Testis (tissue), 3 donors: ENCODE measurements around the gene NPFFR2. TPM values are rescaled to one million over a fixed set of nuclear protein-coding genes. Genes with fewer than 3 reads are reported as not detected.

ENCODE experiments used
- DNase-seq: peaks from one replicate; pipeline ENCODE4 v3.0.0-alpha.2; 2019
- H3K27ac ChIP-seq, 2 donors: fragments of 200-600 bp; sonication (generic); one replicate each; pipeline ENCODE4 v1.5.1; 2019
- H3K27me3 ChIP-seq: fragments of 200-600 bp; sonication (generic); one replicate; pipeline ENCODE4 v1.5.1; 2019
- H3K36me3 ChIP-seq: fragments of 200-600 bp; sonication (generic); one replicate; pipeline ENCODE4 v1.5.1; 2017; ENCODE audit warnings: low read depth; ENCODE audit errors: missing control alignments
- H3K4me1 ChIP-seq: fragments of 200-600 bp; sonication (generic); one replicate; pipeline ENCODE4 v1.5.1; 2019
- H3K4me3 ChIP-seq, 2 donors: fragments of 200-600 bp; sonication (generic); one replicate each; pipeline ENCODE4 v1.5.1; 2017 to 2019
- H3K9me3 ChIP-seq: fragments of 200-600 bp; sonication (generic); one replicate; pipeline ENCODE4 v1.5.1; 2017
- CTCF ChIP-seq, 3 experiments: fragments of 450-650 bp in 2 of 3; fragments of 200-600 bp in 1 of 3; sonication (generic) in 1 of 3; IDR thresholded peaks; one replicate each; pipeline ENCODE4 v1.5.1; 2016 to 2019; ENCODE audit warnings: antibody characterized with exemption in 3 of 3, mild to moderate bottlenecking in 2 of 3, moderate library complexity in 1 of 3
- POLR2A ChIP-seq: fragments of 450-650 bp; IDR thresholded peaks from one replicate; pipeline ENCODE4 v1.6.1; 2017; ENCODE audit warnings: antibody characterized with exemption, mild to moderate bottlenecking, moderate library complexity
- WGBS, 2 donors: methylation state at CpG; one replicate each; pipeline ENCODE4 v1.1.5; 2018; 5-methylcytosine and 5-hydroxymethylcytosine counted together
- intact Hi-C: fragments of 100-400 bp; cut with DNase I; formaldehyde crosslinking; loops from one replicate; pipeline ENCODE4 v1.15.1; 2023; ENCODE audit warnings: low total_unique reads
- polyA plus RNA-seq: library from polyadenylated mRNA; stranded (reverse); fragments of 350-450 nt; fragmentation: Illumina TruSeq; extraction: RNeasy Lipid Tissue Mini Kit (QIAGEN cat#74804); gene quantifications from one replicate; pipeline ENCODE4 v1.2.3, GENCODE V29; 2014; ENCODE audit warnings: low read depth, low replicate concordance; ENCODE audit not compliant: insufficient read depth
- total RNA-seq, 2 donors: library from RNA; depleted of rRNA; stranded (reverse); fragments of >200 nt; gene quantifications; one replicate each; pipeline ENCODE4 v1.2.3, GENCODE V29; 2016

Gene NPFFR2
- total and polyA plus RNA-seq, 3 donors from 2014 or later: 0.94 to 1.9 (median 1.2) TPM

GRCh38 chr4:72109364-72109763, 77.6 kb downstream of the NPFFR2 start:
- H3K36me3 ChIP-seq: no peaks in the 10 kb centered on the region
- DNase-seq: no peak
- no peak for TF ChIP-seq CTCF (IDR thresholded peaks at IDR 0.05)
- no peaks in the 10 kb centered on the region for H3K4me1 ChIP-seq
- WGBS, 2 donors: 96 to 97% methylated on average over 2 of the region's 2 CpGs
- H3K27ac ChIP-seq: no peak overlapping the region
- no peaks in the 10 kb centered on the region for H3K27me3 ChIP-seq
- H3K9me3 ChIP-seq: no peaks in the 10 kb centered on the region
- H3K4me3 ChIP-seq: no peak overlapping the region
- intact Hi-C loops: no loop called here

- no peak for DNase-seq
- Histone ChIP-seq H3K27me3 (no peaks in the 10 kb centered on the region), H3K9me3 (no peaks in the 10 kb centered on the region), H3K4me1 (no peaks in the 10 kb centered on the region), H3K27ac (no peak overlapping the region), H3K36me3 (no peaks in the 10 kb centered on the region), H3K4me3 (no peak overlapping the region)
- WGBS, 2 donors: 92 to 96% methylated on average over 2 of the region's 2 CpGs
- TF ChIP-seq CTCF (IDR thresholded peaks at IDR 0.05) (no peak), POLR2A (no peak)
- intact Hi-C loops: no loop called here
Observed at GRCh38 chr4:72109959-72110497, 78.2 kb downstream of the NPFFR2 start.

GRCh38 chr4:72110886-72111285, 79.1 kb downstream of the NPFFR2 start:
- 96 to 100% methylated on average over 1 of the region's 1 CpG for WGBS, 2 donors
- intact Hi-C loops: no loop called here

GRCh38 chr4:72111863-72112262, 80.1 kb downstream of the NPFFR2 start:
- intact Hi-C loops: no loop called here
- TF ChIP-seq POLR2A: no peak
- TF ChIP-seq CTCF (IDR thresholded peaks at IDR 0.05): no peak

More at GRCh38 chr4:72110886-72111285, 79.1 kb downstream of the NPFFR2 start:
- Histone ChIP-seq H3K4me1 (no peaks in the 10 kb centered on the region), H3K27me3 (no peaks in the 10 kb centered on the region), H3K27ac (no peak overlapping the region), H3K4me3 (no peak overlapping the region), H3K9me3 (no peaks in the 10 kb centered on the region), H3K36me3 (no peaks in the 10 kb centered on the region)
- TF ChIP-seq POLR2A: no peak
- DNase-seq: no peak

GRCh38 chr4:72112514-72113156, 80.8 kb downstream of the NPFFR2 start:
- no peak for DNase-seq
- H3K27me3 ChIP-seq: no peaks in the 10 kb centered on the region
- no peak overlapping the region for H3K4me3 ChIP-seq
- no peak overlapping the region for H3K27ac ChIP-seq
- 83 to 89% methylated on average over 3 of the region's 3 CpGs for WGBS, 2 donors
- no peaks in the 10 kb centered on the region for H3K36me3 ChIP-seq
- no peaks in the 10 kb centered on the region for H3K4me1 ChIP-seq
- intact Hi-C loops: no loop called here
- H3K9me3 ChIP-seq: no peaks in the 10 kb centered on the region
- TF ChIP-seq CTCF (IDR thresholded peaks at IDR 0.05) (no peak), POLR2A (no peak)

More at GRCh38 chr4:72111863-72112262, 80.1 kb downstream of the NPFFR2 start:
- Histone ChIP-seq H3K27ac (no peak overlapping the region), H3K4me1 (no peaks in the 10 kb centered on the region), H3K36me3 (no peaks in the 10 kb centered on the region), H3K27me3 (no peaks in the 10 kb centered on the region), H3K9me3 (no peaks in the 10 kb centered on the region), H3K4me3 (no peak overlapping the region)
- no peak for DNase-seq
